Measurements from ENCODE around the gene HSPBP1.
A peak's percentile ranks its signal among the peaks of the same experiment; 100 is the strongest.
"Not testable (repeated sequence)": the region's sequence is repeated elsewhere in the genome, so short reads cannot be mapped to it uniquely, and the experiment has no call there.

Gene HSPBP1

GRCh38 chr19:55279770-55280643 lies at the start of gene HSPBP1:
Gene HSPBP1, minus strand, starts transcription at chr19:55280110. Its CDS starts 502 bp downstream, at chr19:55279608.
- Histone ChIP-seq H3K36me3 (ENCODE audit: control insufficient read depth, insufficient read depth, low read length) (peaks cover 10% of the 10 kb centered on the region), H3K9ac (ENCODE audit: low read length) (peak within 1 kb of the TSS; percentile 67), H3K4me3 (ENCODE audit: low read depth, low read length) (peak within 1 kb of the TSS; percentile 75), H3K9me3 (ENCODE audit: control insufficient read depth, insufficient read depth, low read depth, low read length) (no peaks in the 10 kb centered on the region), H3K27me3 (ENCODE audit: control insufficient read depth, insufficient read depth, low read length) (no peaks in the 10 kb centered on the region), H3K27ac (ENCODE audit: low read depth, low read length) (no peak within 1 kb of the TSS), H3K4me1 (ENCODE audit: control insufficient read depth, insufficient read depth, low read length) (peaks cover 9% of the 10 kb centered on the region)

GRCh38 chr19:55328774-55329318 lies 48.9 kb upstream of the HSPBP1 start:
- H3K36me3 ChIP-seq (ENCODE audit: control insufficient read depth, insufficient read depth, low read length); H3K9ac ChIP-seq (ENCODE audit: low read length); H3K9me3 ChIP-seq (ENCODE audit: control insufficient read depth, insufficient read depth, low read depth, low read length); H3K4me3 ChIP-seq (ENCODE audit: low read depth, low read length); H3K27me3 ChIP-seq (ENCODE audit: control insufficient read depth, insufficient read depth, low read length); H3K27ac ChIP-seq (ENCODE audit: low read depth, low read length); H3K4me1 ChIP-seq (ENCODE audit: control insufficient read depth, insufficient read depth, low read length): not testable (repeated sequence)

GRCh38 chr19:55325172-55325571 lies 45.3 kb upstream of the HSPBP1 start, which contains the start of gene TMEM150B:
Gene TMEM150B, minus strand, starts transcription at chr19:55325341. Its CDS starts 4,305 bp downstream, at chr19:55321036.
- no peaks in the 10 kb centered on the region for H3K4me1 ChIP-seq (ENCODE audit: control insufficient read depth, insufficient read depth, low read length)
- no peak within 1 kb of the TSS for H3K27ac ChIP-seq (ENCODE audit: low read depth, low read length)
- no peaks in the 10 kb centered on the region for H3K9me3 ChIP-seq (ENCODE audit: control insufficient read depth, insufficient read depth, low read depth, low read length)
- H3K36me3 ChIP-seq (ENCODE audit: control insufficient read depth, insufficient read depth, low read length) = no peaks in the 10 kb centered on the region
- no peaks in the 10 kb centered on the region for H3K27me3 ChIP-seq (ENCODE audit: control insufficient read depth, insufficient read depth, low read length)
- no peak within 1 kb of the TSS for H3K9ac ChIP-seq (ENCODE audit: low read length)
- no peak within 1 kb of the TSS for H3K4me3 ChIP-seq (ENCODE audit: low read depth, low read length)

GRCh38 chr19:55324662-55325061 lies 44.8 kb upstream of the HSPBP1 start:
- Histone ChIP-seq H3K4me3 (ENCODE audit: low read depth, low read length) (no peak overlapping the region), H3K27ac (ENCODE audit: low read depth, low read length) (no peak overlapping the region), H3K9me3 (ENCODE audit: control insufficient read depth, insufficient read depth, low read depth, low read length) (no peaks in the 10 kb centered on the region)

GRCh38 chr19:55322204-55322885 lies 42.4 kb upstream of the HSPBP1 start:
- Histone ChIP-seq H3K27me3 (ENCODE audit: control insufficient read depth, insufficient read depth, low read length) (no peaks in the 10 kb centered on the region), H3K4me1 (ENCODE audit: control insufficient read depth, insufficient read depth, low read length) (peaks cover 4% of the 10 kb centered on the region; the same call in 1 of the 2 replicates), H3K36me3 (ENCODE audit: control insufficient read depth, insufficient read depth, low read length) (no peaks in the 10 kb centered on the region), H3K4me3 (ENCODE audit: low read depth, low read length) (no peak overlapping the region), H3K9me3 (ENCODE audit: control insufficient read depth, insufficient read depth, low read depth, low read length) (no peaks in the 10 kb centered on the region), H3K27ac (ENCODE audit: low read depth, low read length) (no peak overlapping the region), H3K9ac (ENCODE audit: low read length) (no peak overlapping the region)

More at GRCh38 chr19:55324662-55325061, 44.8 kb upstream of the HSPBP1 start:
- Histone ChIP-seq H3K4me1 (ENCODE audit: control insufficient read depth, insufficient read depth, low read length) (peaks cover 4% of the 10 kb centered on the region; the same call in 1 of the 2 replicates), H3K36me3 (ENCODE audit: control insufficient read depth, insufficient read depth, low read length) (no peaks in the 10 kb centered on the region), H3K27me3 (ENCODE audit: control insufficient read depth, insufficient read depth, low read length) (no peaks in the 10 kb centered on the region), H3K9ac (ENCODE audit: low read length) (no peak overlapping the region)

GRCh38 chr19:55321466-55322137 lies 41.7 kb upstream of the HSPBP1 start:
- H3K27ac ChIP-seq (ENCODE audit: low read depth, low read length) = no peak overlapping the region
- no peaks in the 10 kb centered on the region for H3K9me3 ChIP-seq (ENCODE audit: control insufficient read depth, insufficient read depth, low read depth, low read length)
- H3K4me1 ChIP-seq (ENCODE audit: control insufficient read depth, insufficient read depth, low read length) = peaks cover 4% of the 10 kb centered on the region; the same call in 1 of the 2 replicates
- H3K4me3 ChIP-seq (ENCODE audit: low read depth, low read length) = no peak overlapping the region
- no peaks in the 10 kb centered on the region for H3K27me3 ChIP-seq (ENCODE audit: control insufficient read depth, insufficient read depth, low read length)
- H3K36me3 ChIP-seq (ENCODE audit: control insufficient read depth, insufficient read depth, low read length) = no peaks in the 10 kb centered on the region
- H3K9ac ChIP-seq (ENCODE audit: low read length) = no peak overlapping the region

- Histone ChIP-seq H3K4me3 (ENCODE audit: low read depth, low read length) (no peak overlapping the region), H3K36me3 (ENCODE audit: control insufficient read depth, insufficient read depth, low read length) (no peaks in the 10 kb centered on the region), H3K4me1 (ENCODE audit: control insufficient read depth, insufficient read depth, low read length) (peaks cover 4% of the 10 kb centered on the region; the same call in 1 of the 2 replicates), H3K9me3 (ENCODE audit: control insufficient read depth, insufficient read depth, low read depth, low read length) (no peaks in the 10 kb centered on the region), H3K27me3 (ENCODE audit: control insufficient read depth, insufficient read depth, low read length) (no peaks in the 10 kb centered on the region), H3K9ac (ENCODE audit: low read length) (no peak overlapping the region), H3K27ac (ENCODE audit: low read depth, low read length) (no peak overlapping the region)
Observed at GRCh38 chr19:55320844-55321419, 41.0 kb upstream of the HSPBP1 start.

GRCh38 chr19:55319785-55320184 lies 39.9 kb upstream of the HSPBP1 start:
- H3K4me1 ChIP-seq (ENCODE audit: control insufficient read depth, insufficient read depth, low read length) = peaks cover 4% of the 10 kb centered on the region; the same call in 1 of the 2 replicates
- H3K9me3 ChIP-seq (ENCODE audit: control insufficient read depth, insufficient read depth, low read depth, low read length) = no peaks in the 10 kb centered on the region
- no peak overlapping the region for H3K9ac ChIP-seq (ENCODE audit: low read length)
- no peaks in the 10 kb centered on the region for H3K36me3 ChIP-seq (ENCODE audit: control insufficient read depth, insufficient read depth, low read length)
- no peaks in the 10 kb centered on the region for H3K27me3 ChIP-seq (ENCODE audit: control insufficient read depth, insufficient read depth, low read length)
- H3K27ac ChIP-seq (ENCODE audit: low read depth, low read length) = no peak overlapping the region
- H3K4me3 ChIP-seq (ENCODE audit: low read depth, low read length) = peak overlapping the region; percentile 56

GRCh38 chr19:55316646-55317045 lies 36.7 kb upstream of the HSPBP1 start:
- Histone ChIP-seq H3K4me3 (ENCODE audit: low read depth, low read length) (no peak overlapping the region), H3K4me1 (ENCODE audit: control insufficient read depth, insufficient read depth, low read length) (peaks cover 4% of the 10 kb centered on the region; the same call in 1 of the 2 replicates), H3K9ac (ENCODE audit: low read length) (no peak overlapping the region), H3K27me3 (ENCODE audit: control insufficient read depth, insufficient read depth, low read length) (no peaks in the 10 kb centered on the region), H3K9me3 (ENCODE audit: control insufficient read depth, insufficient read depth, low read depth, low read length) (no peaks in the 10 kb centered on the region), H3K27ac (ENCODE audit: low read depth, low read length) (no peak overlapping the region), H3K36me3 (ENCODE audit: control insufficient read depth, insufficient read depth, low read length) (no peaks in the 10 kb centered on the region)

- H3K27ac ChIP-seq (ENCODE audit: low read depth, low read length) = no peak overlapping the region
- H3K9ac ChIP-seq (ENCODE audit: low read length) = no peak overlapping the region
- no peaks in the 10 kb centered on the region for H3K9me3 ChIP-seq (ENCODE audit: control insufficient read depth, insufficient read depth, low read depth, low read length)
- no peaks in the 10 kb centered on the region for H3K27me3 ChIP-seq (ENCODE audit: control insufficient read depth, insufficient read depth, low read length)
- H3K4me1 ChIP-seq (ENCODE audit: control insufficient read depth, insufficient read depth, low read length) = peaks cover 4% of the 10 kb centered on the region; the same call in 1 of the 2 replicates
- H3K4me3 ChIP-seq (ENCODE audit: low read depth, low read length) = no peak overlapping the region
- no peaks in the 10 kb centered on the region for H3K36me3 ChIP-seq (ENCODE audit: control insufficient read depth, insufficient read depth, low read length)
Observed at GRCh38 chr19:55315956-55316525, 36.1 kb upstream of the HSPBP1 start.
